ENCODE measurements around the gene NRXN3. TPM values are rescaled to one million over a fixed set of nuclear protein-coding genes. Genes with fewer than 3 reads are reported as not detected.

NRXN3 gene
- total RNA-seq, 4 donors from 2014 or later = 4.1 to 11.9 (median 5.8) TPM

DNA sequence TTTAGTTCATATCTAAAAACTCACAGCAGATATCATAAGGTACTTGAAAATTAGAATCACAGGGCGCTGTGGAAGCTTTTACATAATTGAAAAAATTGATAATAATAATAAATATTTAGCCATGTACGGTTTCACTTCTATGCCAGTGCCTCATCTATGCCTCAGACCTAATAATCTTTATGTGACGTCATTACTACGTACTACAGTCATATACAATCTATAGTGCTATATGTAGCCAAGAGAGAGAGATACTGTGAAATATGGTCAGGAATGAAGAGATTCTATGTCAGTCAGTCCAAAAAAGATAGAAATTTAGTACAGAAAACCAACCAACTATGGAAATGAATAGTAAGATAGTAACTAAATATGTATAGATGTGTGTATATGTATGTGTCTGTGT is 1010.5 kb downstream of the NRXN3 start:
- no peaks in the 10 kb centered on the region for H3K27me3 ChIP-seq
- no peak overlapping the region for H3K4me3 ChIP-seq
- H3K9me3 ChIP-seq = no peaks in the 10 kb centered on the region
- no peak for DNase-seq
- intact Hi-C loops (cut with DNase I; ENCODE audit: low total_unique reads) (no loop called here), in situ Hi-C loops (cut with MboI; ENCODE audit: low pct_ligation_motif_present in 1 of 4, low pct_unique_long_range_greater_than_20kb in 1 of 4, low sequenced_read_pairs in 3 of 4) (no loop called here)
- no peaks in the 10 kb centered on the region for H3K36me3 ChIP-seq
- H3K4me1 ChIP-seq = no peaks in the 10 kb centered on the region
- TF ChIP-seq, protein P1, sequence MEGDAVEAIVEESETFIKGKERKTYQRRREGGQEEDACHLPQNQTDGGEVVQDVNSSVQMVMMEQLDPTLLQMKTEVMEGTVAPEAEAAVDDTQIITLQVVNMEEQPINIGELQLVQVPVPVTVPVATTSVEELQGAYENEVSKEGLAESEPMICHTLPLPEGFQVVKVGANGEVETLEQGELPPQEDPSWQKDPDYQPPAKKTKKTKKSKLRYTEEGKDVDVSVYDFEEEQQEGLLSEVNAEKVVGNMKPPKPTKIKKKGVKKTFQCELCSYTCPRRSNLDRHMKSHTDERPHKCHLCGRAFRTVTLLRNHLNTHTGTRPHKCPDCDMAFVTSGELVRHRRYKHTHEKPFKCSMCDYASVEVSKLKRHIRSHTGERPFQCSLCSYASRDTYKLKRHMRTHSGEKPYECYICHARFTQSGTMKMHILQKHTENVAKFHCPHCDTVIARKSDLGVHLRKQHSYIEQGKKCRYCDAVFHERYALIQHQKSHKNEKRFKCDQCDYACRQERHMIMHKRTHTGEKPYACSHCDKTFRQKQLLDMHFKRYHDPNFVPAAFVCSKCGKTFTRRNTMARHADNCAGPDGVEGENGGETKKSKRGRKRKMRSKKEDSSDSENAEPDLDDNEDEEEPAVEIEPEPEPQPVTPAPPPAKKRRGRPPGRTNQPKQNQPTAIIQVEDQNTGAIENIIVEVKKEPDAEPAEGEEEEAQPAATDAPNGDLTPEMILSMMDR (IDR thresholded peaks at IDR 0.05) = no peak
- TF ChIP-seq POLR2A (IDR thresholded peaks at IDR 0.05) = no peak
- H3K27ac ChIP-seq = no peak overlapping the region
- WGBS, 2 donors (ENCODE audit: low coverage in 1 of 2) = 79 to 87% methylated on average over 4 of the region's 4 CpGs

DNA sequence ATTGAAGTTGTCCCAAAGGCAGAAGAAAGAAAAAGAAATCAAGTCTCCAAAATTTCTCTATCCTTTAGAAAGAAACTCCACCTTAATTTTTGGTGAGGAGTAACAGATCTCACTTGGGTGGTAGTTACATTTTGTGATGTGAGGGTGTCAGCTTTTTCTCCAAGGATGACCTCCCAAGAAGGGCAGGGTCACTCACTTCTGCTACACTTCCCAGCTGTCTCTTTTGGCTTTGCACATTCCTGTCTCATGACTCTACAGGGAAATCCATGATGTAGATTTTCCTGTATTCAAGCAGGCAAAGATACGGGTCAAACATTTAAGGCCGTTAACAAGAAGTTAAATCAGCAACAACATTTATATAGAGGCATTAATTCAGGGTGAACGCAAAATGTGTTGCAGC is 1016.4 kb downstream of the NRXN3 start:
- Histone ChIP-seq H3K36me3 (no peaks in the 10 kb centered on the region), H3K4me1 (no peaks in the 10 kb centered on the region), H3K27me3 (no peaks in the 10 kb centered on the region), H3K27ac (no peak overlapping the region), H3K9me3 (no peaks in the 10 kb centered on the region), H3K4me3 (no peak overlapping the region)
- no peak for DNase-seq
- intact Hi-C loops (cut with DNase I; ENCODE audit: low total_unique reads) = no loop called here
- in situ Hi-C loops (cut with MboI; ENCODE audit: low pct_ligation_motif_present in 1 of 4, low pct_unique_long_range_greater_than_20kb in 1 of 4, low sequenced_read_pairs in 3 of 4) = no loop called here
- WGBS, 2 donors (ENCODE audit: low coverage in 1 of 2) = 62 to 68% methylated on average over 3 of the region's 3 CpGs
- no peak for TF ChIP-seq EP300 (IDR thresholded peaks at IDR 0.05; ENCODE audit: low read depth)
- TF ChIP-seq, protein P1 (IDR thresholded peaks at IDR 0.05) = no peak
- TF ChIP-seq POLR2A (IDR thresholded peaks at IDR 0.05) = no peak
- TF ChIP-seq POLR2AphosphoS5 (IDR thresholded peaks at IDR 0.05) = no peak

DNA sequence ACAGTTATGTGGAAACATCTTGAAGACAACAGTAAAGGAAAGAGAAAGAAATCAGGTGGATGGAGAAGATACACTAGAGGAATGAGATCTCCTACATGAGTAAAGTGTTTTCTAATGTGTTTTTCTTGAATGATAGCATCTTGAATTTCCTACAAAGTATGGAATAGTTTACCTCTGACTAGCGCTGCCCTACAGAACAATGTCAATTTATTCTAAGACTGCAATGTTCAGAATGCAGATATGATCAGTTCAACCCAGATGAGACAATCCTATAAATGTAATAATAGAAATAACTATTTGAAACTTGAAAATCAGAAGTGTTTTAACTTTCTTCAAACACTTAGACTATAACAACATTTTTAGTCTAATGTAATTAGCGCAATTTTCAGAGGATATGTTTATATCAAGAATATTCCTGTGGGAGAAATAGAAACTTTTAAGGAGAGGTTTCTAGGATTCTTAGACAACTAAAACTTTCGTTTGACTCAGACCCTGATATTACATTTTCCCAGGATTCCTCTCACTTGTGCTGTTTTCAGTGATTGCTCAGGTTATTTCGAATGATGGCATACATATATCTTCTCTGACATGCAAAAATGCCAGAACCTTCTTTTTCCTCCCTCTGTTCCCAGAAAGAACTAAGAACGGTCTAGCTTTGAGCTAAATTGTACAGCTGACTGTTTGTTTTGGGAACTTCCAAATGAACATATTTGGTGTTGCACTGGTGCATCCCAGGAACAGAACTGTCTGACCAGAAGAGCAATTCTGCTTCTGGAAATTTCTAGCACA is 1023.7 kb downstream of the NRXN3 start:
- no peak overlapping the region for H3K27ac ChIP-seq
- no peak overlapping the region for H3K4me3 ChIP-seq
- H3K9me3 ChIP-seq = no peaks in the 10 kb centered on the region
- H3K36me3 ChIP-seq = no peaks in the 10 kb centered on the region
- no peaks in the 10 kb centered on the region for H3K4me1 ChIP-seq
- no peak for DNase-seq
- in situ Hi-C loops (cut with MboI; ENCODE audit: low pct_ligation_motif_present in 1 of 4, low pct_unique_long_range_greater_than_20kb in 1 of 4, low sequenced_read_pairs in 3 of 4) (no loop called here), intact Hi-C loops (cut with DNase I; ENCODE audit: low total_unique reads) (no loop called here)
- H3K27me3 ChIP-seq = no peaks in the 10 kb centered on the region
- TF ChIP-seq POLR2A (IDR thresholded peaks at IDR 0.05) = no peak
- no peak for TF ChIP-seq EP300 (IDR thresholded peaks at IDR 0.05; ENCODE audit: low read depth)
- TF ChIP-seq, protein P1 (IDR thresholded peaks at IDR 0.05) = no peak
- no peak for TF ChIP-seq POLR2AphosphoS5 (IDR thresholded peaks at IDR 0.05)
- 69 to 78% methylated on average over 5 of the region's 5 CpGs for WGBS, 2 donors (ENCODE audit: low coverage in 1 of 2)

DNA sequence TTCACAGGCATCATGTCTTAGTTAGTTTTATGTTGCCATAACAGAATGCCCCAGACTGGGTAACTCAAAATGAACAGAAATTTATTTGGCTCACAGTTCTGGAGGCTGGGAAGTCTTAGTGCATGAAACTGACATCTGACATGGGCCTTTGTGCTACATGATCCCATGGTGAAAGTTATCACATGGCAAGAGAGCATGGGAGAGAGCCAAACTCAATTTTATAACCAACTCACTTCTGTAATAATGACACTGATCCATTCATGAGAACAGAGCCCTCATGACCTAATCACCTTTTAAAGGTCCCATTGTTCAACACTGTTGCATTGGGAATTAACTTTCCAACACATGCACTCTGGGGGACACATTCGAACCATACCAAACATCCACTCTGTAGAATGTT is 1026.0 kb downstream of the NRXN3 start:
- DNase-seq = no peak
- TF ChIP-seq POLR2AphosphoS5 (IDR thresholded peaks at IDR 0.05) (no peak), POLR2A (IDR thresholded peaks at IDR 0.05) (no peak), EP300 (IDR thresholded peaks at IDR 0.05; ENCODE audit: low read depth) (no peak)
- TF ChIP-seq, protein P1 (IDR thresholded peaks at IDR 0.05) = no peak
- no peaks in the 10 kb centered on the region for H3K4me1 ChIP-seq
- H3K27me3 ChIP-seq = no peaks in the 10 kb centered on the region
- H3K9me3 ChIP-seq = no peaks in the 10 kb centered on the region
- 65 to 100% methylated on average over 1 of the region's 1 CpG for WGBS, 2 donors (ENCODE audit: low coverage in 1 of 2)
- H3K36me3 ChIP-seq = no peaks in the 10 kb centered on the region
- H3K4me3 ChIP-seq = no peak overlapping the region
- intact Hi-C loops (cut with DNase I; ENCODE audit: low total_unique reads) (no loop called here), in situ Hi-C loops (cut with MboI; ENCODE audit: low pct_ligation_motif_present in 1 of 4, low pct_unique_long_range_greater_than_20kb in 1 of 4, low sequenced_read_pairs in 3 of 4) (no loop called here)
- no peak overlapping the region for H3K27ac ChIP-seq
